ENCODE measurements around the gene CASP8. TPM values are rescaled to one million over a fixed set of nuclear protein-coding genes. Genes with fewer than 3 reads are reported as not detected.

The CASP8 gene
- total RNA-seq, 1 donor from 2014 or later, result 27.6 TPM

- FAIRE-seq (peak; percentile 93), DNase-seq (ENCODE audit: low read depth) (no peak)
- Histone ChIP-seq H3K4me3 (ENCODE audit: low read depth, low read length) (no peak overlapping the region), H3K27me3 (ENCODE audit: control insufficient read depth, insufficient read depth, low read length) (no peaks in the 10 kb centered on the region), H3K36me3 (ENCODE audit: control insufficient read depth, insufficient read depth, low read length) (no peaks in the 10 kb centered on the region)
- no peak for TF ChIP-seq CTCF (IDR thresholded peaks at IDR 0.05; ENCODE audit: insufficient read depth, low read length, severe bottlenecking)
Measured at GRCh38 chr2:201320257-201320656, 59.9 kb downstream of the CASP8 start.

GRCh38 chr2:201320701-201321100, 60.4 kb downstream of the CASP8 start:
- H3K4me3 ChIP-seq (ENCODE audit: low read depth, low read length), result no peak overlapping the region
- FAIRE-seq (no peak), DNase-seq (ENCODE audit: low read depth) (no peak)
- H3K27me3 ChIP-seq (ENCODE audit: control insufficient read depth, insufficient read depth, low read length), result no peaks in the 10 kb centered on the region
- TF ChIP-seq CTCF (IDR thresholded peaks at IDR 0.05; ENCODE audit: insufficient read depth, low read length, severe bottlenecking), result no peak
- H3K36me3 ChIP-seq (ENCODE audit: control insufficient read depth, insufficient read depth, low read length), result no peaks in the 10 kb centered on the region

DNA sequence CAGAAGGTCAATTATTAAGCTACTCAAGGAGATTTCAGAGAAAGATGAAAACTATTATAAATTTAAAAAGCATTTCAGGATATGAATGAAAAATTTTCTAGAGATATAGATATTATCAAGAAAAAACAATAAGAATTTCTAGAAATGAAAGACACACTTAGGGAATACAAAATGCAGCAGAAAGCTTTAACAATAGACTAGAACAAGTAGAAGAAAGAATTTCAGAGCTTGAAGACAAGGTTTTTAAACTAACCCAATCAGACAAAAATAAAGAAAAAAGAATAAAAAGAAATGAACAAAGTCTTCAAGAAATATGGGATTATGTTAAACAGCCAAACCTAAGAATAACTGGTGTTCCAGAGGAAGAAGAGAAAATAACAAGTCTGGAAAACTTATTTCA, 62.4 kb downstream of the CASP8 start:
- no peak for DNase-seq (ENCODE audit: low read depth)
- no peak overlapping the region for H3K4me3 ChIP-seq (ENCODE audit: low read depth, low read length)
- FAIRE-seq, result no peak
- no peaks in the 10 kb centered on the region for H3K27me3 ChIP-seq (ENCODE audit: control insufficient read depth, insufficient read depth, low read length)
- no peak for TF ChIP-seq CTCF (IDR thresholded peaks at IDR 0.05; ENCODE audit: insufficient read depth, low read length, severe bottlenecking)
- no peaks in the 10 kb centered on the region for H3K36me3 ChIP-seq (ENCODE audit: control insufficient read depth, insufficient read depth, low read length)

DNA sequence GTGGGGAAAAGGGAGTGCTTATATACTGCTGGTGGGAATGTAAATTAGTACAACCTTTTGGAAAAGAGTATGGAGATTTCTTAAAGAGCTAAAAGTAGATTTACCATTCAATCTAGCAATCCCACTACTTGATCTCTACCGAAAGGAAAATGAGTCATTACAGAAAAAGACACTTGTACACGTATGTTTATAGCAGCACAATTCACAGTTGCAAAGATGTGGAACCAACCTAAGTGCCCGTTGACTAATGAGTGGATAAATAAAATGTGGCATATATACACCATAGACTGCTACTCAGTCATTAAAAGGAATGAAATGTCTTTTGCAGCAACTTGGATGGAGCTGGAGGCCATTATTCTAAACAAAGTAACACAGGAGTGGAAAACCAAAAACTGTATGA, 67.3 kb downstream of the CASP8 start:
- Histone ChIP-seq H3K4me3 (ENCODE audit: low read depth, low read length) (no peak overlapping the region), H3K36me3 (ENCODE audit: control insufficient read depth, insufficient read depth, low read length) (no peaks in the 10 kb centered on the region), H3K27me3 (ENCODE audit: control insufficient read depth, insufficient read depth, low read length) (no peaks in the 10 kb centered on the region)
- TF ChIP-seq CTCF (IDR thresholded peaks at IDR 0.05; ENCODE audit: insufficient read depth, low read length, severe bottlenecking), result no peak
- no peak for DNase-seq (ENCODE audit: low read depth)
- no peak for FAIRE-seq

DNA sequence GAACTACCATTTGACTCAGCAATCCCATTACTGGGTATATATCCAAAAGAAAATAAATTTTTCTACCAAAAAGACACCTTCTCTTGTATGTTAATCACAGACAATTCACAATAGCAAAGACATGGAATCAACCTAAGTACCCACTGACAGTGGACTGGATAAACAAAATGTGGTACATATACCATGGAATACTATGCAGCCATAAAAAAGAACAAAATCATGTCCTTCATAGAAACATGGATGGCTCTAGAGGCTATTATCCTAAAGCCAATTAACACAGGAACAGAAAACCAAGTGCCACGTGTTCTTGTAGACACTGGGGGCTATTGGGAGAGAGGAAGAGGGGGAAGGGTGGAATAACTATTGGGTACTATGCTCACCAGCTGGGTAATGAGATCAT, 69.1 kb downstream of the CASP8 start:
- DNase-seq (ENCODE audit: low read depth) (no peak), FAIRE-seq (no peak)
- Histone ChIP-seq H3K27me3 (ENCODE audit: control insufficient read depth, insufficient read depth, low read length) (no peaks in the 10 kb centered on the region), H3K36me3 (ENCODE audit: control insufficient read depth, insufficient read depth, low read length) (no peaks in the 10 kb centered on the region), H3K4me3 (ENCODE audit: low read depth, low read length) (no peak overlapping the region)
- no peak for TF ChIP-seq CTCF (IDR thresholded peaks at IDR 0.05; ENCODE audit: insufficient read depth, low read length, severe bottlenecking)

Other genes starting within 250 kb of the CASP8 start
- gene HYCC2, start 188.9 kb upstream of the CASP8 start, total RNA-seq, result 8.4 and 13.2 TPM in 2 replicates
- 38.7 and 72.1 TPM in 2 replicates for gene NDUFB3, start 188.5 kb upstream of the CASP8 start, total RNA-seq
- gene CFLAR, start 144.4 kb upstream of the CASP8 start, total RNA-seq, result 77.1 and 100 TPM in 2 replicates
- 2.6 and 5.1 TPM in 2 replicates for gene CASP10, start 77.4 kb upstream of the CASP8 start, total RNA-seq
- 0.13 and 0.26 TPM in 2 replicates for gene FLACC1, start 96.8 kb downstream of the CASP8 start, total RNA-seq
- 9.2 and 12.7 TPM in 2 replicates for gene TRAK2, start 190.9 kb downstream of the CASP8 start, total RNA-seq
- gene STRADB, start 191.2 kb downstream of the CASP8 start, total RNA-seq, result 11.3 and 21.3 TPM in 2 replicates

Data from bronchial epithelial cell (primary cell).